HG02571 (cell line): ENCODE data around the gene CAV2.
"Not testable (repeated sequence)": the region's sequence is repeated elsewhere in the genome, so short reads cannot be mapped to it uniquely, and the experiment has no call there.

Experiments used
- ATAC-seq: cut with Tn5 transposase; IDR thresholded peaks from one replicate; pipeline ENCODE4 v1.9.1; 2021; ENCODE audit warnings: mild to moderate bottlenecking, moderate library complexity; ENCODE audit not compliant: unreplicated experiment

The CAV2 gene, protein sequence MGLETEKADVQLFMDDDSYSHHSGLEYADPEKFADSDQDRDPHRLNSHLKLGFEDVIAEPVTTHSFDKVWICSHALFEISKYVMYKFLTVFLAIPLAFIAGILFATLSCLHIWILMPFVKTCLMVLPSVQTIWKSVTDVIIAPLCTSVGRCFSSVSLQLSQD

DNA sequence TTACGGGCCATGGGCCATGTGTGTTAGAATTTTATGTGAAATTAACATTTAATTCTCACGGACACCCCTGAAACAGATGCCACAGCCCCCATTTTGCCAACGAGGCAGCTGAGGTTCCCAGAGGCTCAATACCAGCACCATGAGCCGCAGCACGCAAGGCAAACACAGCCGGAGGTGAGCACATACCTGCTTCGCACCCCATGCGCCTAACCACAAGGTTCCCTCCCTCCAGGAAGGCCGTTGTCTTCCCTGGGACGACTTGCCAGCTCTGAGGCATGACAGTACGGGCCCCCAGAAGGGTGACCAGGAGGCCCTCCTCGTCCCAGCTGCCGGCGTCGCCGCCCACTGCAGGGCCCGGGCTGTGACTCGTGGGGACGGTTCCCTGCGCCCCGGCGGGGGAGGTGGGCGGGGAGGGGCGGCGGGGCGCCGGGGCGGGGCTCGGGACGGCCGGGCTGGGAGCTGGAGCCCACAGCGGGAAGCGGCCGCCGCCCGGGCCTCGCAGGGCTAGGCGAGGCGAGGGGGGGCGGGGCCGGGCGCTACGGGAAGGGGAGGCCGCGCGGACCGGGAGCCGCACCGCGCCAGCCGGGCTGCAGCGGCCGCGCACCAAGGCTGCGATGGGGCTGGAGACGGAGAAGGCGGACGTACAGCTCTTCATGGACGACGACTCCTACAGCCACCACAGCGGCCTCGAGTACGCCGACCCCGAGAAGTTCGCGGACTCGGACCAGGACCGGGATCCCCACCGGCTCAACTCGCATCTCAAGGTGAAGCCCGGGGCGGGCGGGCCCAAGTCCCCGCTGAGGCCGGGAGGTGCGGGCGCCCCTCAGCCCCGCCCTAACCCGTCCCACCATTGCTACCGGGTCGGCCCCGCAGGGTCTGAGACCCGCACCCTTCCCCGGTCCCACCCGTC lies at the start of gene CAV2:
Gene CAV2 (plus strand): TSS at position 571 of the 910 bp plus-strand sequence. CDS start 44 bp downstream, at position 615.
- peak; percentile 50 for ATAC-seq

GRCh38 chr7:116449950-116450349 lies 49.6 kb upstream of the CAV2 start:
- ATAC-seq: no peak

DNA sequence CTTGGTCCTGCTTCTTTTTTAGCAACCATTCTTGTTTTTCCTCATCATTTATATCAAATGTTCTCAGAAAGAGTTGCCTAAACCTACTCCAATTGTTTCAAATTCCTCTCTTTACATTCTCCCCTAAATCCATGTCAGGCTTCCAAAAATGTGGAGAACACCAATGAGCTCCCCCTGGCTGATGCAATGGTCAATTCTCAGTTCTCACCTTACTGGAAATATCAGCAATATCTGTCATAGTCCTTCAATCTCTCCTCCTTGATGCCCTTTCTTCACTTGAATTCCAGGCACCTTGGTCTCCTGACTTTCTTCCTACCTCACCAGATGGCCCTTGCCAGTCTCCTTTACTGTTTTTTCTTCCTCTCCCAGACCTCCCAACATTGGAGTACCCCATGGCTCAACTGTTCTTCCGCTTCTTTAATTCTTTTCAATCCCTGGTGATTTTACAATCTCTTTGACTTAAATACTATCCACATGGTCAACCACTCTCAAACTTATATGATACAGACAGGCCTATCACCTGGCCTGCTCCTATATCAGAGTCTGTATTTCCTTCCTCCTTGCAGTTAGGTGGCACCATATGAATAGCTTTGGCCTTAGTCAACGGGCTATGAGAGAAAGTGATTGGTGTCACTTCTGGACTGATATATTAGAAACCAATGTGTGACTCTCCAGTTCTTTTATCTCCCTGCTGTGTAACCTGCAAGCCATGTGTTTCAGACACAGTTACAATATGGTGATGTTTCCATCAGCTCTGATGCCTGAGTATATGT lies 47.4 kb upstream of the CAV2 start:
- ATAC-seq: no peak

GRCh38 chr7:116454377-116454776 lies 45.2 kb upstream of the CAV2 start:
- ATAC-seq: no peak

DNA sequence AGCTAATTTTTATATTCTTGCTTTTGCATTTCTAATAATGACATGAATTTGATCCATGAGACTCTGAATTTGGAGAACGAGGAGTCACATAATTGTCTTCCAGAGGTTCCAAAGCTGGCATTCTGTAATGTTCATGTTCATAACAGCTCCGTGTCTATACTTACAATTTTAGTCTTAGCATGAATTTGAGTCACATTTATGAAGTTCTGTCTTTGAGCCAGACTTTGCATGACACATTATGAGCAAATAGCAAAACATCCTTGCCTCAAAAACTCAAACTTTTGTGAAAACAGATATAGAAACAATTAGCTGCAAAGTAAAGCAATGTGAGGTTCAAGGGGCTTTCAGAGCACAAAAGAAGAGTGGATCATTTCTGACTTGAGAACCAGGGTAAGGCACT lies 44.5 kb upstream of the CAV2 start:
- ATAC-seq: no peak

GRCh38 chr7:116455499-116455898 lies 44.0 kb upstream of the CAV2 start:
- ATAC-seq: no peak

- no peak for ATAC-seq
Measured at GRCh38 chr7:116461500-116461899, 38.0 kb upstream of the CAV2 start.

GRCh38 chr7:116463956-116464355 lies 35.6 kb upstream of the CAV2 start:
- no peak for ATAC-seq

DNA sequence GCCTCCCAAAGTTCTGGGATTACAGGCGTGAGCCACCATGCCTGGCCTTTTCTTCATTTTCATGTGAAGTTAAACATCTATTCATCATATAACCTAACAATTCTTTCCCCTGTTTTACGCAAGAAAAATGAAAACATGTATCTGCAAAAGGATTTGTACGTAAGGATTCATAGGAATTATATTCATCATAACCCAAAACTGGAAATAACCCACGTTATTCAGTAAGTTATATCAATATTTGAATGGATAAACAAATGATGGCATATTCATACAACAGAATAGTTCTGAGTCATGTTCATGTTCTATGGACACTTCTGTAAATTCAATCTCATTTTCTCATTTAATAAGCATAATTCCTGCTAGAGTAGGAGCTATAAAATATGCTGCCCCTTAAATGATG lies 35.2 kb upstream of the CAV2 start:
- no peak for ATAC-seq

DNA sequence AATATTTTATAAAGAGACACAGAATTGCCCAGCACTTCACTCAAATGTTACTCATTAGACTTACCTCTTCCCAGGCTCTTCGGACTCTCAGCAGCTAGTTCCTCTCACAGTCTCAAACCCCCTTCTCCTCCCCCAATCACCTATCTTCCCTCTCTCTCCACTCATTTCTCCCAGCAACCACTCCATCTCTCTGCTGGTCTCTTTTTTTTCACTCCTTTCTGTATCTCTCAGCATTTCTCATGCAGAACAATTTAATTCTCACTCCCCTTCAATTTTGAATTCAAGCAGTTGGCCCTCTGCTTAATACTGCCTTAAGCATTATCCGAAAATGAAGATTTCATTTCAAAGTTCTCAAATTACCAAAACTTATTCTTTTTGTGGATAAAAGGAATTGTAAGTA lies 34.4 kb upstream of the CAV2 start:
- ATAC-seq: no peak

DNA sequence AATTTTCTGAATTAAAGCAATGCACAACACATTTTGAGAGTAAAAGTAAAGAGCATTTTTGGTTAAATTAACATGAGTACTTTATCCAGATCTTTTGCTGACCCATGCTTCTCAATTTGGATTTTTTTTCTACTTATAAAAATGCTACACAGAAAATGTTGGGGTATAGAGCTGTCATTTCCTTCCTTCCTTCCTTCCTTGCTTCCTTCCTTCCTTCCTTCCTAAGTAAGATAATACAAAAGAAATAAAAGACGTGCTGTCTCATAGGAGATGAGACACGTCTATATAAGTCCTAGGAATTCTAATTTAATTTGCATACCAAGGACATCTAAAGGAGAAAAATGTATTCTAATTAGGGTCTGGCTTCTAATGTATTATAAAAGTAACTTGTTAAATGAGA lies 31.0 kb upstream of the CAV2 start:
- ATAC-seq: no peak

- no peak for ATAC-seq
Measured at GRCh38 chr7:116477625-116478024, 21.9 kb upstream of the CAV2 start.

DNA sequence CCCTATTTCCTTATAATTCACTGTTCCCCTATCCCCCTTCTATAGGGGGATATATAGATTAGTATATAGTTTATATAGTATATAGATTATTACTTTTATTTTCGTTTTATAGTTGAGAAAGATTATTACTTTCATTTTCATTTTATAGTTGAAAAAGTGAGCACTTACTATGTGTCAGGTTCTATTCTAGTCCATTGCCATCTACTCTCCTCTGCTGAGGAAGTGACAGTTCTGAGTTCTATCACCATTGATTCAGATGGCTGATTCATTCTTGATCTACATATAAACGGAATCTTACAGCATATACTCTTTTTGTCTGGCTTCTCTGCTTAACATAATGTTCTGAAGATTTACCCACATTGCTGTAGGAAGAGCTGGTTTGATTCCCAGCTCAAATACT lies 20.7 kb upstream of the CAV2 start:
- no peak for ATAC-seq

DNA sequence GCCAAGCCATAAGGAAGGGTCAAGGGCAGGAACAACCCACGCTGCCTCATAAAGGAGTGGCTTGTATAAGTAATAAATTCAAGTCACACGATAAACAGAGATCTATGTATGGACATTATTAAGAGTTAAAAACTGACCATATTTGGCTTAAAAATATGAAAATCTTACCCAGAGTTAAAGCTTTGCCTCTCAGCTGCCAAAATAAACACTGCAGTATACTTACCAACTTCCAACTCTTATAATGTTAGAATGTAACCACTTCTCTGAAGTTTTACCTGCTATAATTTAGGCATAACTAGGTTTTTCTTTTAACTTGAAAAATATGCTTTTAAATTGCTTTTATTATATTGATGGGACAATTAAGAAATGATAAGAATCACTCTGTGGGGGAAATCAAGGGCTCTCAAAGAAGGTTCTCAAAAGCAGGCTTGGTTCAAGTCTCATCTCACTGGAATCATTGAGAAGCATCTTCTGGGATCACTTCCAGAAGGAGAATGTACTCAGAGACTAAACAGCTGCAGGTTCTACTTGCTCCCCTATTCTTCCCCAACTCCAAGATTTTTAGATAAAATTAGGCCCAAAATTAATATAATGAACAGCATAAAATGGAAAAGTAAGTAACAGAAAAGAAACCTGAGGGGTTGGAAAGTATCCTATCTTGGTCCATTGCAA lies 16.1 kb upstream of the CAV2 start:
- ATAC-seq: no peak

GRCh38 chr7:116484389-116484788 lies 15.1 kb upstream of the CAV2 start:
- ATAC-seq: not testable (repeated sequence)

DNA sequence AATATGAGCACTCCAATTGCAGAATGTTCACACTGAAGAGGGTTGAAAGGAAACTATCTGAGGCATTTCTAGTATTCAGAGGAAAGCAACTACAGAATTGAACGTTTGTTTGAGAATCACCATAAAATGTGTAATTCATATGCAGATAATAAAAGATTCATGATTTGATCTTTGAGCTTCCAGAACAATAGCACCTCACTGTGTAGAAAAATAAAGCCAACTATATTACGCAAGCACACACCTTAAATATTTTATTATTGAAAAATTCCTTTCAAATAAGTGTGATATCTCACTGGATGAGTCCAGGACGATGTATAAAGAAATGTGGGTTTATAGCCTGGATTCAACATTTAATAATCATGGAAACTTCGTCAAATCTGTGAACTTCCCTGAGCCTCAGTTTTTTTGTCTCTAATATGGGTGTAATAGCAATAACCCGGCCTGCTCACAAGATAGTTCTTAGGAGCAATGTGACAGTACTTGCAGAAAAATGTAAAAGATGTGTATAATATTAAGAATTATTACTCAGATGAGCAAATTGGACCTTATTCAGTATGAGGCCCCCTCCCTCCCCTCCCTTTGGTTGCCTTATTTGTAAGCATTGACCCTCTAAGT lies 11.5 kb upstream of the CAV2 start:
- ATAC-seq: no peak

DNA sequence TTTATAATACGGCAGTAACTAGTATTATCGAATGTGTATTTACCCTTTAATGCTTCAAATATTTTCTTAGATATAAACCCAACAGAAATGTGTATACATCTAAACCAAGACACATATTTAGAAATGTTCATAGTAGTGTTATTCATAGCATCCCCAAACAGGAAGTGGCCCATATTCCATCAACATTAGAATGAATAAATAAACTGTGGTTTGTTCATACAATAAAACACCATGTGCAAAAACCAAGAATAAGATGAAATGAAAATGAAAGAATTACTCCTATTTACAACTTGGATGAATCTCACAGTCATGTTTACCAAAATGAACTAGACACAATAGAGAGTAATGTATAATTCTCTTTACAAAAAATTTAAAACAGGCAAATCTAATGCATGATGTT lies 9.2 kb upstream of the CAV2 start:
- ATAC-seq: no peak

GRCh38 chr7:116491887-116492653 lies 7.5 kb upstream of the CAV2 start:
- no peak for ATAC-seq

GRCh38 chr7:116492654-116493109 lies 6.9 kb upstream of the CAV2 start:
- no peak for ATAC-seq

GRCh38 chr7:116493449-116493848 lies 6.1 kb upstream of the CAV2 start:
- ATAC-seq: no peak
